ENCODE measurements around the gene CALD1. TPM values are rescaled to one million over a fixed set of nuclear protein-coding genes. Genes with fewer than 3 reads are reported as not detected.

The CALD1 gene
- polyA plus RNA-seq, 1 donor (not counting 4 experiments of a cell fraction or from before 2014, with no cell fraction given) = 229 TPM

GRCh38 chr7:134943785-134944400, 164.5 kb downstream of the CALD1 start:
- no peaks in the 10 kb centered on the region for H3K9me3 ChIP-seq (ENCODE audit: control insufficient read depth, low read depth, low read length)
- H3K9ac ChIP-seq (ENCODE audit: control insufficient read depth, extremely low read depth, insufficient read depth, low read length) = no peak overlapping the region
- dilution Hi-C loops (cut with MboI; ENCODE audit: extremely low pct_ligation_motif_present, low sequenced_read_pairs) = no loop called here
- no peak overlapping the region for H2AFZ ChIP-seq (ENCODE audit: control insufficient read depth, low read length)
- no peaks in the 10 kb centered on the region for H3K79me2 ChIP-seq (ENCODE audit: control insufficient read depth, insufficient read depth, low read length)
- no peak for DNase-seq (ENCODE audit: low read depth, low spot score)
- no peak for FAIRE-seq
- no peaks in the 10 kb centered on the region for H3K9me1 ChIP-seq (ENCODE audit: control insufficient read depth, extremely low read depth, insufficient read depth, low read length)
- TF ChIP-seq, protein P1, sequence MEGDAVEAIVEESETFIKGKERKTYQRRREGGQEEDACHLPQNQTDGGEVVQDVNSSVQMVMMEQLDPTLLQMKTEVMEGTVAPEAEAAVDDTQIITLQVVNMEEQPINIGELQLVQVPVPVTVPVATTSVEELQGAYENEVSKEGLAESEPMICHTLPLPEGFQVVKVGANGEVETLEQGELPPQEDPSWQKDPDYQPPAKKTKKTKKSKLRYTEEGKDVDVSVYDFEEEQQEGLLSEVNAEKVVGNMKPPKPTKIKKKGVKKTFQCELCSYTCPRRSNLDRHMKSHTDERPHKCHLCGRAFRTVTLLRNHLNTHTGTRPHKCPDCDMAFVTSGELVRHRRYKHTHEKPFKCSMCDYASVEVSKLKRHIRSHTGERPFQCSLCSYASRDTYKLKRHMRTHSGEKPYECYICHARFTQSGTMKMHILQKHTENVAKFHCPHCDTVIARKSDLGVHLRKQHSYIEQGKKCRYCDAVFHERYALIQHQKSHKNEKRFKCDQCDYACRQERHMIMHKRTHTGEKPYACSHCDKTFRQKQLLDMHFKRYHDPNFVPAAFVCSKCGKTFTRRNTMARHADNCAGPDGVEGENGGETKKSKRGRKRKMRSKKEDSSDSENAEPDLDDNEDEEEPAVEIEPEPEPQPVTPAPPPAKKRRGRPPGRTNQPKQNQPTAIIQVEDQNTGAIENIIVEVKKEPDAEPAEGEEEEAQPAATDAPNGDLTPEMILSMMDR (optimal IDR thresholded peaks at IDR 0.05 in 1 of 3, IDR thresholded peaks at IDR 0.05 in 1 of 3, conservative IDR thresholded peaks at IDR 0.05 in 1 of 3; ENCODE audit: extremely low read depth in 1 of 3, insufficient read depth in 2 of 3, low read length in 3 of 3) = peak in 2 of 3 experiments; percentile 12 to 31
- no peak for TF ChIP-seq EZH2 (IDR thresholded peaks at IDR 0.05; ENCODE audit: low read length)
- H4K20me1 ChIP-seq (ENCODE audit: control insufficient read depth, extremely low read depth, insufficient read depth, low read length) = no peaks in the 10 kb centered on the region
- peaks cover 13% of the 10 kb centered on the region in 2 experiments for H3K36me3 ChIP-seq (ENCODE audit: control insufficient read depth in 2 of 2, extremely low read depth in 1 of 2, insufficient read depth in 2 of 2, low read length in 2 of 2)
- peaks cover 8% of the 10 kb centered on the region for H3K4me1 ChIP-seq (ENCODE audit: control insufficient read depth, extremely low read depth, insufficient read depth, low read length)
- no peak overlapping the region for H3K4me3 ChIP-seq (ENCODE audit: control insufficient read depth in 2 of 3, extremely low read depth in 1 of 3, insufficient read depth in 2 of 3, low read depth in 1 of 3, low read length in 3 of 3)
- no peak overlapping the region for H3K27ac ChIP-seq (ENCODE audit: control insufficient read depth, insufficient read depth, low read length)
- no peaks in the 10 kb centered on the region for H3K27me3 ChIP-seq (ENCODE audit: control insufficient read depth, extremely low read depth, insufficient read depth, low read length)
- no peak overlapping the region for H3K4me2 ChIP-seq (ENCODE audit: control insufficient read depth, extremely low read depth, insufficient read depth, low read depth, low read length)

- H3K4me2 ChIP-seq (ENCODE audit: control insufficient read depth, extremely low read depth, insufficient read depth, low read depth, low read length) = no peak overlapping the region
- no peaks in the 10 kb centered on the region for H3K27me3 ChIP-seq (ENCODE audit: control insufficient read depth, extremely low read depth, insufficient read depth, low read length)
- TF ChIP-seq, protein P1 (optimal IDR thresholded peaks at IDR 0.05 in 1 of 3, IDR thresholded peaks at IDR 0.05 in 1 of 3, conservative IDR thresholded peaks at IDR 0.05 in 1 of 3; ENCODE audit: extremely low read depth in 1 of 3, insufficient read depth in 2 of 3, low read length in 3 of 3) = no peak
- TF ChIP-seq EZH2 (IDR thresholded peaks at IDR 0.05; ENCODE audit: low read length) = no peak
- peaks cover 16% of the 10 kb centered on the region in 2 experiments for H3K36me3 ChIP-seq (ENCODE audit: control insufficient read depth in 2 of 2, extremely low read depth in 1 of 2, insufficient read depth in 2 of 2, low read length in 2 of 2)
- no peaks in the 10 kb centered on the region for H3K9me1 ChIP-seq (ENCODE audit: control insufficient read depth, extremely low read depth, insufficient read depth, low read length)
- no peaks in the 10 kb centered on the region for H3K79me2 ChIP-seq (ENCODE audit: control insufficient read depth, insufficient read depth, low read length)
- no peak overlapping the region for H3K27ac ChIP-seq (ENCODE audit: control insufficient read depth, insufficient read depth, low read length)
- DNase-seq (ENCODE audit: low read depth, low spot score) (no peak), FAIRE-seq (no peak)
- no peak overlapping the region for H3K4me3 ChIP-seq (ENCODE audit: control insufficient read depth in 2 of 3, extremely low read depth in 1 of 3, insufficient read depth in 2 of 3, low read depth in 1 of 3, low read length in 3 of 3)
- H3K9me3 ChIP-seq (ENCODE audit: control insufficient read depth, low read depth, low read length) = no peaks in the 10 kb centered on the region
- dilution Hi-C loops (cut with MboI; ENCODE audit: extremely low pct_ligation_motif_present, low sequenced_read_pairs) = no loop called here
- no peaks in the 10 kb centered on the region for H4K20me1 ChIP-seq (ENCODE audit: control insufficient read depth, extremely low read depth, insufficient read depth, low read length)
- H3K4me1 ChIP-seq (ENCODE audit: control insufficient read depth, extremely low read depth, insufficient read depth, low read length) = peaks cover 8% of the 10 kb centered on the region
- H2AFZ ChIP-seq (ENCODE audit: control insufficient read depth, low read length) = no peak overlapping the region
- H3K9ac ChIP-seq (ENCODE audit: control insufficient read depth, extremely low read depth, insufficient read depth, low read length) = no peak overlapping the region
Measured at GRCh38 chr7:134945691-134946090, 166.3 kb downstream of the CALD1 start.

Measured in keratinocyte (primary cell).